Spleen (tissue), 11 donors: ENCODE measurements around the gene AFTPH. TPM values are rescaled to one million over a fixed set of nuclear protein-coding genes. Genes with fewer than 3 reads are reported as not detected.

Source experiments
- DNase-seq: peaks from one replicate; pipeline ENCODE4 v3.0.0-alpha.2; 2020
- H3K27ac ChIP-seq, 8 donors: fragments of 200-600 bp; sonication (generic) in 7 of 8; 1 replicate in 4 of 8; 2 replicates in 4 of 8; pipeline versions ENCODE4 v1.5.0 to v1.8.0; 2016 to 2021; ENCODE audit warnings: inconsistent platforms in 4 of 8, mild to moderate bottlenecking in 4 of 8, moderate library complexity in 1 of 8
- H3K27me3 ChIP-seq, 7 donors: fragments of 200-600 bp; sonication (generic) in 6 of 7; replicated peaks in 1 of 7; 1 replicate in 4 of 7; 2 replicates in 3 of 7; pipeline versions ENCODE4 v1.5.0 to v1.8.0; 2016 to 2021; ENCODE audit warnings: inconsistent platforms in 3 of 7, mild to moderate bottlenecking in 1 of 7
- H3K36me3 ChIP-seq, 6 donors: fragments of 200-600 bp; sonication (generic) in 5 of 6; 1 replicate in 4 of 6; 2 replicates in 2 of 6; pipeline versions ENCODE4 v1.5.0 to v1.8.0; 2016 to 2021; ENCODE audit warnings: inconsistent platforms in 2 of 6
- H3K4me1 ChIP-seq, 6 donors: fragments of 200-600 bp; sonication (generic) in 5 of 6; 1 replicate in 3 of 6; 2 replicates in 3 of 6; pipeline versions ENCODE4 v1.5.0 to v1.8.0; 2016 to 2021; ENCODE audit warnings: inconsistent platforms in 3 of 6
- H3K4me3 ChIP-seq, 8 donors: fragments of 200-600 bp; sonication (generic) in 7 of 8; 1 replicate in 4 of 8; 2 replicates in 4 of 8; pipeline versions ENCODE4 v1.5.0 to v1.8.0; 2016 to 2021; ENCODE audit warnings: inconsistent platforms in 4 of 8, mild to moderate bottlenecking in 4 of 8, moderate library complexity in 2 of 8
- H3K9me3 ChIP-seq, 8 donors: fragments of 200-600 bp; sonication (generic) in 7 of 8; 1 replicate in 4 of 8; 2 replicates in 4 of 8; pipeline versions ENCODE4 v1.5.0 to v1.8.0; 2016 to 2021; ENCODE audit warnings: inconsistent platforms in 4 of 8
- CTCF ChIP-seq, 11 experiments: fragments of 200-600 bp in 7 of 11; fragments of 450-650 bp in 4 of 11; sonication (generic) in 4 of 11; IDR thresholded peaks in 8 of 11; conservative IDR thresholded peaks in 3 of 11; 1 replicate in 7 of 11; 2 replicates in 4 of 11; pipeline versions ENCODE4 v1.4.0 to v1.8.0; 2016 to 2021; ENCODE audit warnings: antibody characterized with exemption in 11 of 11, inconsistent platforms in 4 of 11, mild to moderate bottlenecking in 1 of 11
- POLR2A ChIP-seq, 3 donors: fragments of 450-650 bp; IDR thresholded peaks; one replicate each; pipeline ENCODE4 v1.5.1; 2017; ENCODE audit warnings: antibody characterized with exemption in 3 of 3, mild to moderate bottlenecking in 1 of 3
- POLR2AphosphoS5 ChIP-seq, 3 donors: sonication (generic); formaldehyde crosslinking; IDR thresholded peaks; one replicate each; pipeline ENCODE4 v1.5.1; 2017; ENCODE audit warnings: antibody characterized with exemption in 3 of 3
- WGBS, 5 donors: extraction: QIAGEN DNeasy Blood & Tissue Kit in 3 of 5; methylation state at CpG; one replicate each; pipeline versions ENCODE4 v1.1.5 to v1.1.7; 2013 to 2018; 5-methylcytosine and 5-hydroxymethylcytosine counted together
- intact Hi-C: fragments of 100-400 bp; cut with DNase I; formaldehyde crosslinking; loops from one replicate; pipeline ENCODE4 v1.15.0; 2023; ENCODE audit warnings: low total_unique reads
- polyA plus RNA-seq, 3 donors: library from polyadenylated mRNA; stranded (reverse); fragments of 200-250 nt; gene quantifications; one replicate each; pipeline ENCODE4 v1.2.1, GENCODE V29; 2013
- total RNA-seq, 7 donors: library from RNA; depleted of rRNA in 3 of 7; stranded (reverse); fragments of >200 nt in 3 of 7; fragmentation: NEBNext Ultra II Directional in 4 of 7; extraction: Animal tissue kit (Norgen Biotek cat#: 25700) in 4 of 7; gene quantifications; one replicate each; pipeline versions ENCODE4 v1.1.0 to v1.2.1, GENCODE V29; 2016 to 2021
- donor health status: healthy with polysubstance abuse.
- donor health status: DM: no; HTN: no; CAD: no; lungs with moderate emphysema.
- donor health status: DM: no; HTN: no; CAD: no.
- donor health status: Bipolar disorder and iron deficiency.
- donor health status: healthy.
- donor health status: DM: no; HTN: no; CAD: no.
- donor health status: DM: yes; HTN: yes; CAD: no.

Gene AFTPH
- total and polyA plus RNA-seq, 10 donors, result 36.9 to 71.1 (median 49.9) TPM

GRCh38 chr2:64625299-64626145 lies 101.4 kb downstream of the AFTPH start:
- DNase-seq, result no peak
- H3K27ac ChIP-seq, result no peak overlapping the region
- H3K4me1 ChIP-seq, result peaks cover 4 to 60% (median 36%) of the 10 kb centered on the region in 6 donors
- intact Hi-C loops, result no loop called here
- H3K27me3 ChIP-seq, result no peaks in the 10 kb centered on the region
- H3K36me3 ChIP-seq, result peaks cover 0 to 6% (median 0%) of the 10 kb centered on the region in 6 donors
- TF ChIP-seq CTCF (IDR thresholded peaks at IDR 0.05 in 8 of 11, conservative IDR thresholded peaks at IDR 0.05 in 3 of 11) (no peak), POLR2AphosphoS5 (IDR thresholded peaks at IDR 0.05) (no peak), POLR2A (IDR thresholded peaks at IDR 0.05) (no peak)
- WGBS, 5 donors, result 79 to 85% (median 82%) methylated on average over 7 of the region's 7 CpGs
- H3K9me3 ChIP-seq, result no peaks in the 10 kb centered on the region
- H3K4me3 ChIP-seq, result no peak overlapping the region

- H3K27ac ChIP-seq, result peak overlapping the region in 5 of 8 donors; percentile 10 to 79 (median 68)
- DNase-seq, result no peak
- H3K4me1 ChIP-seq, result peaks cover 4 to 60% (median 36%) of the 10 kb centered on the region in 6 donors
- TF ChIP-seq CTCF (IDR thresholded peaks at IDR 0.05 in 8 of 11, conservative IDR thresholded peaks at IDR 0.05 in 3 of 11), result no peak
- no peak for TF ChIP-seq POLR2A (IDR thresholded peaks at IDR 0.05)
- TF ChIP-seq POLR2AphosphoS5 (IDR thresholded peaks at IDR 0.05), result no peak
- 73 to 84% (median 81%) methylated on average over 10 of the region's 10 CpGs for WGBS, 5 donors
- intact Hi-C loops, result no loop called here
- no peaks in the 10 kb centered on the region for H3K9me3 ChIP-seq
- H3K36me3 ChIP-seq, result peaks cover 0 to 13% (median 5%) of the 10 kb centered on the region in 6 donors
- no peaks in the 10 kb centered on the region for H3K27me3 ChIP-seq
- no peak overlapping the region for H3K4me3 ChIP-seq
Observed at GRCh38 chr2:64626146-64626809, 102.2 kb downstream of the AFTPH start.

GRCh38 chr2:64626963-64627760 lies 103.0 kb downstream of the AFTPH start:
- peak in 2 of 3 donors; percentile 55 to 63 for TF ChIP-seq POLR2AphosphoS5 (IDR thresholded peaks at IDR 0.05)
- TF ChIP-seq POLR2A (IDR thresholded peaks at IDR 0.05), result no peak
- TF ChIP-seq CTCF (IDR thresholded peaks at IDR 0.05 in 8 of 11, conservative IDR thresholded peaks at IDR 0.05 in 3 of 11), result peak in 2 of 11 experiments; percentile 6 to 13
- no peak overlapping the region for H3K4me3 ChIP-seq
- peak overlapping the region in 6 of 8 donors; percentile 10 to 79 (median 66) for H3K27ac ChIP-seq
- no peaks in the 10 kb centered on the region for H3K9me3 ChIP-seq
- peaks cover 0 to 22% (median 6%) of the 10 kb centered on the region in 6 donors for H3K36me3 ChIP-seq
- 59 to 89% (median 76%) methylated on average over 27 of the region's 27 CpGs for WGBS, 5 donors
- intact Hi-C loops, result no loop called here
- peaks cover 4 to 58% (median 36%) of the 10 kb centered on the region in 6 donors for H3K4me1 ChIP-seq
- no peaks in the 10 kb centered on the region for H3K27me3 ChIP-seq
- no peak for DNase-seq
